ENCODE measurements around the gene LGALS4.
"Not testable (repeated sequence)": the region's sequence is repeated elsewhere in the genome, so short reads cannot be mapped to it uniquely, and the experiment has no call there.

Gene LGALS4

DNA sequence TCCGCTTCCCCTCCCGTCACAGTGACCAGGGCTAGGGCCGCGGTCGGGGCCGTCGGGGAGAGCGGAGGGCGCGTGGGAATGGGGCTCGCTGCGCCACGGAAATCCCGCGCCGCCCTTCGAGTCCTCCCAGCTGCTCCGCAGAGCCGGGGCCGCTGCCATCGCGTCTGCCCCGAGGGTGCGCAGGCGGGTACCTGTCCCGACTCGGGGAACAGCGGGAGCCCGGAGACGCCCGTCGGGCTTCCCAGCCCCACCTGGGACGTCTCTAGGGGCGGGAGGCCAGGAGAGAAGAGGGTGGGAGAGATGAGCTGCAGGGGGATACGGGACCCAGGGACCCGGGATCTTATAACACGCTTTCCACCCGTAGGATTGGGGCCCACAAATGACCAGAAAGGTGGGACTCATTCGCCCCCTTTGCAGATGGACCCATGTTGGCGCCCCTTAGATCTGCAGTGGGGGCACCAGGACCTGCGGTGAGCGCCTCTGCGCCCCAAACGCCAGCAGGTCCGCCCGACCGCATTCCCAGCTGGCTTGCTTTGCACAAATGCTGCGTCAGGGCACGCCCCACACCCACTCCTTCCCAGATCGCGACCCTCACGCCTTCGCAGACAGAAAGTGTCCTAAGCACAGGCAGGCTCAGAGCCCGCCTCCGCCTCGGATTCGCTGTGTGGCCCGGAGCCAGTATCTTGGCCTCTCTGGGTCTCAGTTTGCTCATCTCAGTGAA is 42.4 kb downstream of the LGALS4 start:
- not testable (repeated sequence) for DNase-seq (ENCODE audit: low read depth)

GRCh38 chr19:38769635-38770211 is 43.0 kb downstream of the LGALS4 start:
- peak; percentile 83 for DNase-seq (ENCODE audit: low read depth)

DNA sequence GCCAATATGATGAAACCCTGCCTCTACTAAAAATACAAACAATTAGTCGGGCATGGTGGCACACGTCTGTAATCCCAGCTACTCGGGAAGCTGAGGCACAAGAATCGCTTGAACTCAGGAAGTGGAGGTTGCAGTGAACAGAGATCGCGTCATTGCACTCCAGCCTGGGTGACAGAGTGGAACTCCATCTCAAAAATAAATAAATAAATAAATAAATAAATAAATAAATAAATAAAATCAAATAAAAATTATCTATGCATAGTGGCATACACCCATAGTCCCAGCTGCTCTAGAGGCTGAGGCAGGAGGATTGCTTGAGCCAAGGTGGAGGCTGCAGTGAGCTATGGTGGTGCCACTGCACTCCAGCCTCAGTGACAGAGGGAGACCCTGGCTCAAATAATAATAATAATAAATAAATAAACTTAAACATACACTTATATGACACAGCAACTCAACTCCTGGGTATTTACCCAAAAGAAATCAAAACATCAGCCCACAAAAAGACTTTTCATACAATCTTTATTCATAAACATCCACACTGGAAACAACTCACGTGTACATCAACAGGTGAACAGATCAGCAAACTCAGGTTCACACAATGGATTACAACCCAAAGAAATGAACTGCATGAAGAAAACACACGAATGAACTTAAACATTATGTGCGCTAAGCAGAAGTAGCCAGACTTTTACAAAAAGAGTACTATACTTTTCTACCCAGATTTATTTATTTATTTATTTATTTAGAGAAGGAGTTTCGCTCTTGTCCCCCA is 46.3 kb downstream of the LGALS4 start:
- no peak for DNase-seq (ENCODE audit: low read depth)

DNA sequence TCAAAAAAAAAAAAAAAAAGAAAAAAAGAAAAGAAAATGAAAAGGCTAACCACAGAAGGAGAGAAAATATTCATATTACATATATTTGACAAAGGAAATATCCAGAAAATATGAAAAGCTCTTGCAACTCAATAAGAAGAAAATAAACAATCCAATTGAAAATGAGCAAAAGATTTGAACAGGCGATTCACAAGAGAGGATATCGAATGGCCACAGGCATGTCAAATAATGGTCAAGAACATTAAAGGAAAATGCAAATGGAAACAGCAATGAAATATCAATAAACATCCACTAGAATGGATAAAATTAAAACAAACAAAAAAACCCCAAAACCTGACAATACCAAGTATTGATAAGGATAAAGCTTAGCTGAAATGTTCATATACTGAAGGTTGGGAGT is 47.5 kb downstream of the LGALS4 start:
- DNase-seq (ENCODE audit: low read depth): no peak

GRCh38 chr19:38763795-38764220 is 48.9 kb downstream of the LGALS4 start:
- DNase-seq (ENCODE audit: low read depth): no peak

GRCh38 chr19:38761884-38762389 is 50.8 kb downstream of the LGALS4 start:
- DNase-seq (ENCODE audit: low read depth): not testable (repeated sequence)

DNA sequence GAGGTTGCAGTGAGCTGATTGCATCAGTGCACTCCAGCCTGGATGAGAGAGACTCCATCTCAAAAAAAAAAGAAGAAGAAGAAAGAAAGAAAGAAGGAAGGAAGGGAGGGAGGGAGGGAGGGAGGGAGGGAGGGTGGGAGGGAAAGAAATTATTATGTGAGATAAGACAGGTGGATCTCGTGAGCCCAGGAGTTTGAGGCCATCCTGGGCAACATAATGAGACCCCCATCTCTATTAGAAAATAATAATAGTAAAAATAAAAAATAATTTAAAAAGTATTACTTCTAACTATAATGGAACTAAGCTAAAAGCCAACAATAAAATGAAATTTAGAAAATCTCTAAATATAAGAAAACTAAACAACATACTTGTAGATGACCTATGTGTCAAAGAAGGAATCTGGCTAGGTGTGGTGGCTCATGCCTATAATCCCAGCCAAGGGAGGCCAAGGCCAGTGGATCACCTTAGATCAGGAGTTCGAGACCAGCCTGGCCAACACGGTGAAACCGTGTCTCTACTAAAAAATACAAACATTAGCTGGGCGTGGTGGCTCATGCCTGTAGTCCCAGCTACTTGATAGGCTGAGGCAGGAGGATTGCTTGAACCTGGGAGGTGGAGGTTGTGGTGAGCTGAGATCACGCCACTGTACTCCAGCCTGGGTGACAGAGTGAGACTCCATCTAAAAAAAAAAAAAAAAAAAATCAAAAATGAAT is 51.8 kb downstream of the LGALS4 start:
- not testable (repeated sequence) for DNase-seq (ENCODE audit: low read depth)

- no peak for DNase-seq (ENCODE audit: low read depth)
Measured at GRCh38 chr19:38759590-38760003, 53.1 kb downstream of the LGALS4 start.

GRCh38 chr19:38754196-38754595 is 58.5 kb downstream of the LGALS4 start:
- not testable (repeated sequence) for DNase-seq (ENCODE audit: low read depth)

- not testable (repeated sequence) for DNase-seq (ENCODE audit: low read depth)
Measured at GRCh38 chr19:38753783-38754182, 59.0 kb downstream of the LGALS4 start.

Data from stimulated activated CD8-positive, alpha-beta memory T cell treated with anti-CD3 and anti-CD28 coated beads, Interleukin-12 subunit alpha, Interleukin-12 subunit beta, amount 100 ng/mL, for 1 hour (primary cell).